SK-MEL-5 (cell line): ENCODE data around the gene ADISSP. TPM values are rescaled to one million over a fixed set of nuclear protein-coding genes. Genes with fewer than 3 reads are reported as not detected.

Experiments
- DNase-seq: peaks from one replicate; pipeline ENCODE4 v3.0.0-alpha.2; 2016; ENCODE audit warnings: low read depth, low spot score
- in situ Hi-C: cut with HindIII; loops from 2 replicates; pipeline ENCODE4 v1.10.0; 2016; ENCODE audit warnings: low sequenced_read_pairs, high pct_unique_total_duplicates, low pct_unique_long_range_greater_than_20kb
- total RNA-seq: library from RNA; depleted of rRNA; stranded (reverse); fragments of >200 nt; shearing (Covaris generic); gene quantifications from 2 replicates; pipeline ENCODE4 v1.2.3, GENCODE V29; 2014

ADISSP gene
- total RNA-seq, 1 experiment from 2014 or later: 69.7 TPM

- in situ Hi-C loops: no loop called here
- DNase-seq: no peak
These were observed 33.3 kb downstream of the ADISSP start for GRCh38 chr20:3734111-3734843.

- in situ Hi-C loops: no loop called here
- DNase-seq: no peak
These were observed 34.2 kb downstream of the ADISSP start for GRCh38 chr20:3733119-3733995.

GRCh38 chr20:3732327-3733118 lies 35.0 kb downstream of the ADISSP start, which contains the start of gene HSPA12B:
HSPA12B (plus strand) TSS chr20:3732685; CDS start chr20:3738675, 5,990 bp downstream.
- in situ Hi-C loops: no loop called here
- DNase-seq: no peak

DNA sequence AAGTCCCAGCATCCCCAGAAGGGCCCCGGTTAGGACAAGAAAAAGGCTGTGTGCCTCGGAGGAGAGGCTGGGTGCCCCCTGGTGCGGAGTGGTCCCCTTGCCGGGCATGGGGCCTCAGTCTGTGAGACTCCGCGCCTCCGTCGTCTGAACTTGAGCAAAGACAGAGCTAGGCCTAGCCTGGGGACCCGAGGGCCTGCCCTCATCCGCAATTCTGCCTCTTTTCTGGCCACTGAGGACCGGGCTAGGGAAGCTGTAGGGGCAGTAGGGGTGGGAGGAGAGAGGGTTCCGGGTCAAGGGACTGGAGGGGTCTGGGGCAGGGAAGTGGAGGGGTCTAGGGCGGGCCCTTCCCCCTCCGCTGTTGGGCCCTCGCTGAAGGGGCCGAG lies 35.6 kb downstream of the ADISSP start:
- in situ Hi-C loops: no loop called here
- no peak for DNase-seq

DNA sequence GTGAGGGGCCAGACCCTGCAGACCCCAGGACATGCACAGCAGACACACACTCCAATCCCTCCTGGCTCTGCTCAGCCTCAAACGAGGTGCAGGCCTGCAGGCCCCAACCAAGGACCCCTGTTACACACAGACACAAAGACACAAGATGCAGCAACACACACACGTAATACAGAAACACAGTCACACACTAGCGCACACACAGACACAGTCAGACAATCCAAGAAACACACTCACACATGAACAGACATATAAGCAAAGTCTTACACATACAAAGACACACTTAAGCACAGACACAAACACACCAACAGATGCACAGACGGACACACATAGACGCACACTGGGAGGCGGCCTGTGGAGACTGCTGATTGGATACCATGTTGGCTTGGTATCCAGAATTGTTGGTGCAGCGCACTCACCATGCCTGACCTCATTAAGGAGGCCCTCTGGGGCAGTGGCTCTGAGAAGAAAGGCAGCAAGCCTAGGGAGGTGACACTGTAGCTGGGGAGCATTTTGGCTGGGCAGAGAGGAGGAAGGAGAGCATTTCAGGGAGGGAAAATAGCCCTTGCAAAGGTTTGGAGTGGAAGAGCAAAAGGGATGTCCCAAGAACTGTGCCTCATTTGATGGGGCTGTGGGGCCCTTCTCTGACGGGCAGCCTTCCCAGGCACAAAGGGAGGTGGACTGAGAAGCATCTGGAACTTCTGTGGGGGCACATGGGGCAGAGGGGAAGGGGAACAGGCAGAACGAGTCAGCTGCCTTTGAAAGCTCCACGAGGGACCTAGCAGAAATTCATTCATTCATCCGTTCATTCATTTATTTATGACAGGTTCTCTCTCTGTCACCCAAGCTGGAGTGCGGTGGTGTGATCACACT lies 36.5 kb downstream of the ADISSP start:
- DNase-seq: no peak
- in situ Hi-C loops: no loop called here

DNA sequence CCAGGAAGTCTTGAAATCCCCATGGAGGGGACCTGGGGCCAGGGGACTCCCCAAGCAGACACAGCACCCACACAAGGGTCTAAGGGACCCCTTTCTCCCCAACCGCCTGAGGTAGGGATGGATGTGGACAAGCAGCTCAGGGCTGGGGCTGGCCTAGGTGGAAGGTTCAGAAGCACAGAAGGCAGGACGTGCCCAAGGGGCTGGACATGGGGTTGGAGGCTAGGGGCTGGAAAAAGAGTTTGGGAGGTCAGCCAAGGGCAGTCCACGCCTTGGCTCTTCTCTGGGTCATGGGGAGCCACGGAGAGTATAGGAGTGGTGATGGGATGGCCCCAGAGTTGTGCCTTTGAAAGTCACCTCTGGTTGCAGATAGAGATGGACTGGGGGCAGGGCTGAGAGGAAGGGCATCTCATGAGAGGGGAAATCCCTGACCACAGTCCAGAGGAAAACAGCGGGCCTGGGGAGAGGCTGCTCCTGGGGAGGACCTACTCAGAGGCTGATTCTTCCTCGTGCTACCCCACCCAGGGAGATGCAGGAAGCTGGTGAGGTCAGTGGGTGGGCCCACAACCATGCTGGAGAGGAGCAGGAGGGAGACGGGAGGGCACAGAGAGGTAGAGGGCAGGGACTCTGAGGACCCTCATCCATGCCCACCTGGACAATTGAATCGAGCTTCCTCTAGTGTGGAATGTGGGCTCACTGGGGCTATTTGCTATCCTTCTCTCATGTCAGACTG lies 37.6 kb downstream of the ADISSP start:
- in situ Hi-C loops: no loop called here

DNA sequence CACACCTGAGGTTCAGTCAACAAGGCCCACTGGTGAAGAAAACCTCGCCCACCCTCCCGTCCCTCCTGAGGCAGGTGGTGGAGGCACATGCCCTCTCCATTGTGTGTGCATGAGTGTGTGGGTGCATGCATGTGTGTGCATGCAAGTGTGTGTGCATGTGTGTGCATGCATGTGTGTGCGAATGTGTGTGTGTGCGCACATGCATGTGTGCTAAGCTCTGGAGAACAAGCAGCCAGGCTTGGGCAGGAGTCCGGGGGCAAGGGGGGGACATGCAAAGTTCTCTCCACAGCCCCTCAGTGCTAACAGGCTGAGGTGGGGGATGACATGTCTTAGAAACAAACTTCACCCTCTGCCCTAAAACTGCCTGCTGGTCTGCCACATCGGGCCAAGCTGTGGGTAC lies 38.2 kb downstream of the ADISSP start:
- no peak for DNase-seq
- in situ Hi-C loops: no loop called here

More for the DNA sequence above, 37.6 kb downstream of the ADISSP start:
- no peak for DNase-seq

- no peak for DNase-seq
- in situ Hi-C loops: no loop called here
These were observed 38.7 kb downstream of the ADISSP start for GRCh38 chr20:3728876-3729275.

DNA sequence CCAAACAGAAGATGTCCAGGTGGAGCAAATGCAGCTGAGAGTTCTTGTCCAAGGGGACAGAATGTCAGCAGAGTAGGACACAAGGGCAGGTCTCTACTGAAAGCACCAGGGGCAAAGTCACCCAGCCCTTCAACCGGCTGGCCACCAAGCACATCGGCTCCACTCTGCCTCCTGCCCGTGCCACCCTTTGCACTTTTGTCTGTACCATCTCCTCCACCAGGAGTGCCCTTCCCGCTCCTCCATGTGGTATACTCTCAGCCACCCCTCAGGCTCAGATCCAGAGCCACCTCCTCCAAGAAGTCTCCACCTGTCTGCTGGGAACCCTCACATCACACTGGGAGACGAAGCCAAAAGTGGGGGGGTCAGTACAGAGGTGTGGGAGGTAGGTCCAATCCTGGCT lies 39.2 kb downstream of the ADISSP start:
- no peak for DNase-seq
- in situ Hi-C loops: no loop called here

- in situ Hi-C loops: no loop called here
- DNase-seq: peak; percentile 31
These were observed 40.0 kb downstream of the ADISSP start for GRCh38 chr20:3727401-3728021.

- in situ Hi-C loops: no loop called here
These were observed 43.2 kb downstream of the ADISSP start for GRCh38 chr20:3724356-3724755.

GRCh38 chr20:3723284-3723683 lies 44.3 kb downstream of the ADISSP start:
- in situ Hi-C loops: no loop called here
- DNase-seq: no peak

More at GRCh38 chr20:3724356-3724755, 43.2 kb downstream of the ADISSP start:
- DNase-seq: no peak

DNA sequence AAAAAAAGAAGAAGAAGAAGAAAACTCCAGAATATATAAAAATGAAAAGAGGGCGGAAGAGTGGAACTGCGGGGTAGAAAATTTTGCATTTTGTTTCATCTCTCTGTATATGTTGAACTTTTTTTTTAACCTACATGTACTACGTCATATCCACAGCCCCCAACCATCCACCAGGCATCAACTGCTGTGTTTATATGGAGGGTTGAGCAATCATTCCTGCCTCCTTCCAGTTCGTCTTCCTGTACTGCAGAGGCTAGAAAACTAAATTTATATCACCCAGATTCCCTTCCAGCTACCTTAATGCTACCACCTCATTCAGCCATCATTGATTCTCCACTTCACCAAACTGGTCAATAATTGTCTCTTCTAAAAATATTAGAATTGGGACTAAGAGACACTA lies 45.6 kb downstream of the ADISSP start:
- in situ Hi-C loops: no loop called here
- DNase-seq: no peak

- in situ Hi-C loops: no loop called here
- no peak for DNase-seq
These were observed 46.9 kb downstream of the ADISSP start for GRCh38 chr20:3720626-3721025.

DNA sequence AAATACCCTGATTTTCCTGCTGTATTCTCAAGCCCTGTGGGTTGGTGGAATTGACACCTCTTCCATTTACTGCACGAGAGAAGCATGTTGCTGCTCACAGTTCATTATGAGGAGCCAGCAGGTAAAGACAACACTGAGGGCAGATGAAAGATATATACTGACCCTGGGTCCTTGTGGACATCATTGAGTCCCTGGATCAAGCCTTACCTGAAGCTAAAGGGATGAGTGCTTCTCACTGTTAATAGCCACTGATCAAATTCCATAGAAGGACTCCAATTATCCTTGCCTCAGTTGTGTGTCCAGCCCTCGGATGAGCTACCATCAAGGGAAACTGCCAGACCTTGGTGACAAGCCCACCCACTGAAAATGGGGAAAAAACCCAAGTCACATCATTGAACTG lies 47.5 kb downstream of the ADISSP start:
- in situ Hi-C loops: no loop called here
- no peak for DNase-seq

DNA sequence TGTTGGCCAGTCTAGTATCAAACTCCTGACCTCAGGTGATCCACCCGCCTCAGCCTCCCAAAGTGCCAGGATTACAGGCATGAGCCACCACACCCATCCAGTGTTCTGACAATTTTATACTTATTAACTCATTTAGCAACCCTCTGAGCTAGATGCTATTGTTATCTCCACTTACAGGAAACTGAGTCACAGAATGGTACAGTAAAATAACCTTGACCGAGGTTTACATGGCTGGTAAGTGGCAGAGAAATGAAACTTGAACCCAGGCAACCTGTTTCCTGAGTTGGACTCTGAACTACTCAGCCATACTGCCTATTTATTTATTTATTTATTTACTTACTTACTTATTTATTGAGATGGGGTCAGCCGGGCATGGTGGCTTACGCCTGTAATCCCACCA lies 48.5 kb downstream of the ADISSP start:
- DNase-seq: no peak
- in situ Hi-C loops: no loop called here
